GM10266 (cell line): ENCODE measurements around the gene LNX1.

ENCODE experiments used
- DNase-seq: peaks from one replicate; pipeline ENCODE4 v3.0.0; 2012; ENCODE audit errors: extremely low spot score
- TF ChIP-seq, protein P1 (sequence below): IDR thresholded peaks from 2 replicates; pipeline ENCODE4 v1.5.1; 2012; ENCODE audit warnings: mild to moderate bottlenecking, low read depth; ENCODE audit not compliant: control insufficient read depth, insufficient read depth; ENCODE audit errors: missing control alignments

LNX1 gene

DNA sequence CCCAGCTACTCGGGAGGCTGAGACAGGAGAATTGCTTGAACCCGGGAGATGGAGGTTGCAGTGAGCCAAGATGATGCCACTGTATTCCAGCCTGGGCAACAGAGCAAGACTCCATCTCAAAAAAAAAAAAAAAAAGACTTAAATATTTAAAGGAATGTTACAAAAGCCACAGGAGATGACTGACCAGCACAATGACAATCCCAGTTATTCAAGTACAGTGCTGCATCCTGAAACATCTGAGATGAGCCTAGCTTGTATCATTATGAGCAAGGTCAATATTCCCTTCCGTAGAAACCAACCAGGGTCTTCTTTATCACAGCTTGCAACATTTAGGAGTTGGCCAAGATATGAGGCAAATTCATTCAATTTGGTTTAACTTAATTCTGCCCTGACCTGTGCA lies 38.6 kb downstream of the LNX1 start:
- TF ChIP-seq, protein P1, sequence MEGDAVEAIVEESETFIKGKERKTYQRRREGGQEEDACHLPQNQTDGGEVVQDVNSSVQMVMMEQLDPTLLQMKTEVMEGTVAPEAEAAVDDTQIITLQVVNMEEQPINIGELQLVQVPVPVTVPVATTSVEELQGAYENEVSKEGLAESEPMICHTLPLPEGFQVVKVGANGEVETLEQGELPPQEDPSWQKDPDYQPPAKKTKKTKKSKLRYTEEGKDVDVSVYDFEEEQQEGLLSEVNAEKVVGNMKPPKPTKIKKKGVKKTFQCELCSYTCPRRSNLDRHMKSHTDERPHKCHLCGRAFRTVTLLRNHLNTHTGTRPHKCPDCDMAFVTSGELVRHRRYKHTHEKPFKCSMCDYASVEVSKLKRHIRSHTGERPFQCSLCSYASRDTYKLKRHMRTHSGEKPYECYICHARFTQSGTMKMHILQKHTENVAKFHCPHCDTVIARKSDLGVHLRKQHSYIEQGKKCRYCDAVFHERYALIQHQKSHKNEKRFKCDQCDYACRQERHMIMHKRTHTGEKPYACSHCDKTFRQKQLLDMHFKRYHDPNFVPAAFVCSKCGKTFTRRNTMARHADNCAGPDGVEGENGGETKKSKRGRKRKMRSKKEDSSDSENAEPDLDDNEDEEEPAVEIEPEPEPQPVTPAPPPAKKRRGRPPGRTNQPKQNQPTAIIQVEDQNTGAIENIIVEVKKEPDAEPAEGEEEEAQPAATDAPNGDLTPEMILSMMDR: no peak
- no peak for DNase-seq

- no peak for DNase-seq
- TF ChIP-seq, protein P1: no peak
Measured at GRCh38 chr4:53551958-53552357, 39.3 kb downstream of the LNX1 start.

DNA sequence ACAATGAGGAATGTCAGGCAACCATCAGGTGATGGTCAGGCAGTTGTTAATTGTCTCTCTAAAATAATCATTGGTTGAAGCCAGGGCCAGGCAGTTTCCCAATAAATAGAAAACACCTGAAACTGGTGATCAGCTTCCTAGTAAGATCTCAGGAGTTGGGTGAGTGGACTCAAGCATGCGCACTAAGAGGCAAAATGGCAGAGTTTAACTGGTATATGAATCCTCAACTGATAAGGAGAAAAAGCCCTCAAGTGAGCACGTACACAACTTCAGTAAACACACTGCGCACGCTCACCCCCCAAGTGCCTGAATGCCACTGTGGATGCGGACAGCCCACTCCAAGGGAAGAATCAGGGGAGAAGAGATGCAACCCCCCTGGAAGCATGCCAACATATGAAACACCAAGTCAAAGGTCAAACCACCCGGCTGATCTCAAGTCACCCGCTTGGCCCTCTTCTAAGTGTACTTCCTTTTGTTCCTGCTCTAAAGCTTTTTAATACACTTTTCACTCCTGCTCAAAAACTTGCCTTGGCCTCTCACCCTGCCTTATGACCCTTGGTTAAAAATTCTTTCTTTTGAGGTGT lies 39.9 kb downstream of the LNX1 start:
- no peak for DNase-seq
- TF ChIP-seq, protein P1: no peak

GRCh38 chr4:53548662-53549061 lies 42.6 kb downstream of the LNX1 start:
- no peak for DNase-seq
- TF ChIP-seq, protein P1: no peak

- DNase-seq: no peak
- TF ChIP-seq, protein P1: no peak
Measured at GRCh38 chr4:53547983-53548382, 43.3 kb downstream of the LNX1 start.

DNA sequence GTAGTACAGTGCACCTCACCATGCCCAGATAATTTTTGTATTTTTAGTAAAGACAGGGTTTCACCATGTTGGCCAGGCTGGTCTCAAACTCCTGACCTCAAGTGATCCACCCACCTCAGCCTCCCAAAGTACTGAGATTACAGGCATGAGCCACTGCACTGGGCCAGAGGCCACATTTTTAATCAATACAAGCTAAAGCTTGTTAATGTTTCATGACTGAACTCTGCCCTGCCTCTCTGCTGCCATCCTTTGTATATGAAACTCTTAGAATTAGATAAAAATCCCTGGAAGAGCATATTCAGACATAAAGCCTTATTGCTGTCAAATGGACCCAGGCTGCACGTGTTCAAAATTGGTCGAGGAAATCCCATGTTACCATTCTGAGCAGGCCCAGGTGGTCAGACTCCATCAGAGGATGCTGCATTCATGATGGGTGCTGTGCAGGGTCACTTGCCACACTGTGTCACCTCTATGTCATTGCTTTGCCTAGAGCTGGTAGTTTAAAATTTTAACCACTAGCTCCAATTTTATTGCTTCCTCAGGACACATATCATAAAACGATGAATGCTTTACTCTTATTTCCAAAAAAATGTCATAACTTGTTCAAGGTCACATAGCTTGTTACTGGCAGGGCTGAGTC lies 45.2 kb downstream of the LNX1 start:
- TF ChIP-seq, protein P1: no peak
- no peak for DNase-seq

DNA sequence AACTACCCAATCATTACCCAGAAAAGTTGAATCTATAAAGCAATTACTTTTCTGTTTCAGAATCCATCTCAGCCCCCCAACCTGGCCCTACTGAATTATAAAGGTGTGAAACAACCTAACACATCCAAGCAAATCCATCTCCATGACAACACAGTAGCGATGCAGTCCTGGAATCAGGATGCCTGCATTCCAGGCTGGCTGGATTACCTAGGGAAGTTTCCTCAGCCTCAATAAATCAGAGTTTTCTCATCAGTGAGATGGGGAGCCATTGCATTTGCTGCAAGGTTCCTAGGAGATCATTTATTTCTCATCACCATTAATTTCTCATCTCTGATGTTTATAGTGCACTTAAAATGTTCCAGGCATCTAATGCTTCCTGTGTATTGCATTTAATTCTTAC lies 46.0 kb downstream of the LNX1 start:
- DNase-seq: no peak
- TF ChIP-seq, protein P1: no peak
